GM12873 (cell line): ENCODE measurements around the gene DGKA.

Source experiments
- CTCF ChIP-seq: IDR thresholded peaks from 2 replicates; pipeline ENCODE4 v1.5.1; 2012; ENCODE audit warnings: low read depth, mild to moderate bottlenecking, moderate library complexity, low read length, control low read depth; ENCODE audit not compliant: insufficient read depth; ENCODE audit errors: missing control alignments

Gene DGKA

GRCh38 chr12:55996715-55997534 lies 66.0 kb downstream of the DGKA start, which contains the start of gene SUOX:
SUOX (plus strand) TSS chr12:55997276; CDS start chr12:56002222, 4,946 bp downstream.
- TF ChIP-seq CTCF: no peak

- no peak for TF ChIP-seq CTCF
Measured at GRCh38 chr12:55997535-55997859, 66.5 kb downstream of the DGKA start.

- TF ChIP-seq CTCF: no peak
Measured at GRCh38 chr12:56001487-56002100, 70.6 kb downstream of the DGKA start.
